DOHH2 (cell line): Measurements from ENCODE around the gene PRKG2.

Experiments
- H3F3A ChIP-seq: fragments of 200-600 bp; sonication (generic), shearing (Covaris generic); 2 replicates; pipeline ENCODE4 v1.6.0; 2016; ENCODE audit warnings: antibody characterized with exemption, mild to moderate bottlenecking; ENCODE audit not compliant: control insufficient read depth, insufficient read depth
- H3K27ac ChIP-seq: fragments of 200-600 bp; sonication (generic); 2 replicates; pipeline ENCODE4 v1.5.1; 2014; ENCODE audit warnings: low read depth, mild to moderate bottlenecking, low read length, moderate library complexity
- H3K27me3 ChIP-seq: fragments of 200-600 bp; sonication (generic); 2 replicates; pipeline ENCODE4 v1.6.1; 2014; ENCODE audit warnings: mild to moderate bottlenecking, low read length, mixed read lengths; ENCODE audit not compliant: control insufficient read depth
- H3K36me3 ChIP-seq: fragments of 200-600 bp; sonication (generic); 2 replicates; pipeline ENCODE4 v1.6.1; 2014; ENCODE audit warnings: mild to moderate bottlenecking, low read length, moderate library complexity, mixed read lengths; ENCODE audit not compliant: control insufficient read depth
- H3K4me1 ChIP-seq: fragments of 200-600 bp; sonication (generic); 2 replicates; pipeline ENCODE4 v1.6.1; 2014; ENCODE audit warnings: mild to moderate bottlenecking, low read length, mixed read lengths; ENCODE audit not compliant: control insufficient read depth
- H3K4me2 ChIP-seq: fragments of 200-600 bp; sonication (generic); 2 replicates; pipeline ENCODE4 v1.6.0; 2014; ENCODE audit warnings: mild to moderate bottlenecking, low read length, moderate library complexity
- H3K4me3 ChIP-seq: fragments of 200-600 bp; sonication (generic); 2 replicates; pipeline ENCODE4 v1.5.1; 2014; ENCODE audit warnings: mild to moderate bottlenecking, low read length, mixed read lengths
- H3K79me2 ChIP-seq: fragments of 200-600 bp; sonication (generic); 2 replicates; pipeline ENCODE4 v1.6.1; 2014; ENCODE audit warnings: mild to moderate bottlenecking, low read length, mixed read lengths; ENCODE audit not compliant: control insufficient read depth
- H3K9me2 ChIP-seq: fragments of 200-600 bp; sonication (generic); replicated peaks from 2 replicates; pipeline ENCODE4 v1.6.1; 2014; ENCODE audit warnings: mild to moderate bottlenecking, low read length, mixed read lengths; ENCODE audit not compliant: control insufficient read depth
- H3K9me3 ChIP-seq: fragments of 200-600 bp; sonication (generic); 2 replicates; pipeline ENCODE4 v1.6.1; 2014; ENCODE audit warnings: antibody characterized with exemption, low read length, mixed read lengths; ENCODE audit not compliant: control insufficient read depth, insufficient read depth
- H4K20me1 ChIP-seq: fragments of 200-600 bp; sonication (generic); 2 replicates; pipeline ENCODE4 v1.6.0; 2014; ENCODE audit warnings: low read depth, mild to moderate bottlenecking, antibody characterized with exemption, low read length, moderate library complexity; ENCODE audit not compliant: control insufficient read depth, insufficient read depth
- CTCF ChIP-seq: fragments of 200-600 bp; sonication (generic); IDR thresholded peaks from one replicate; pipeline ENCODE4 v1.5.1; 2014; ENCODE audit warnings: antibody characterized with exemption, mild to moderate bottlenecking, low read depth, low read length; ENCODE audit not compliant: poor library complexity, severe bottlenecking
- EZH2phosphoT487 ChIP-seq: fragments of 200-600 bp; sonication (generic); IDR thresholded peaks from 2 replicates; pipeline ENCODE4 v1.6.1; 2017; ENCODE audit warnings: borderline replicate concordance, mild to moderate bottlenecking, antibody characterized with exemption, low read length, moderate library complexity, mixed read lengths

The PRKG2 gene

DNA sequence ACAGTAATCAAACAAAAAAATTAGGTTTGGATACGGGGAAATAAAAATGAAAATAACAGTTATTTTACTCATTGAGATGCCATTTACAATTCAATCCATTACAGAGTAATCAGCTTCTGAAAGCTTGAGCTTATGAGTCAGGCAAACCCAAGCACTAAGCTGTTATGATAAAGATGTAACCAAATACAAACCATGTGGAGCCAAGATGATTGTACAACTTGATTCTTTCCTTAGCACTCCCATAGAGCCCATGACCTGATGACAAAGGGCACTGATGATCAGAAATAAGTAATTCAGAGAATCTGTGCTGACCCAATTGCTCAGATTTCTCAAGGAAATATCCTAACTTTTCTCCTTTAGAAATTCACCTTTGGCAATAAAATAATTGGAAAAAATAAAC, 40.5 kb upstream of the PRKG2 start:
- H3K4me1 ChIP-seq: no peaks in the 10 kb centered on the region
- no peaks in the 10 kb centered on the region for H4K20me1 ChIP-seq
- H3K27me3 ChIP-seq: no peaks in the 10 kb centered on the region
- H3K36me3 ChIP-seq: no peaks in the 10 kb centered on the region
- no peak overlapping the region for H3K27ac ChIP-seq
- H3K9me2 ChIP-seq: no peaks in the 10 kb centered on the region
- no peaks in the 10 kb centered on the region for H3K9me3 ChIP-seq
- no peak overlapping the region for H3K4me2 ChIP-seq
- no peaks in the 10 kb centered on the region for H3F3A ChIP-seq
- TF ChIP-seq EZH2phosphoT487: no peak
- no peak for TF ChIP-seq CTCF
- H3K79me2 ChIP-seq: no peaks in the 10 kb centered on the region
- no peak overlapping the region for H3K4me3 ChIP-seq

DNA sequence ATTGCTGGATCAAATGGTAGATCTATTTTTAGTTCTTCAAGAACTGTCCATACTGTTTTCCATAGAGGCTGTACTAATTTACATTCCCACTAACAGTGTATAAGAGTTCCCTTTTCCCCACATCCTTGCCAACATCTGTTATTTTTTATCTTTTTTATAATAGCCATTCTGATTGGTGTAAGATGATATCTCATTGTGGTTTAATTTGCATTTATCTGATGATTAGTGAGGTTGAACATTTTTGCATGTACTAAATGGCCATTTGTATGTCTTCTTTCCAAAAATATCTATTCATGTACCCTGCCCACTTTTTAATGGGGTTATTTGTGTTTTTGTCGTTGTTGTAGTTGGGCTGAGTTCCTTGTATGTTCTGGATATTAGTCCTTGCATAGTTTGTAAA, 35.4 kb upstream of the PRKG2 start:
- Histone ChIP-seq H3K4me3 (no peak overlapping the region), H3K79me2 (no peaks in the 10 kb centered on the region), H3K4me1 (no peaks in the 10 kb centered on the region), H3K9me3 (no peaks in the 10 kb centered on the region), H3K27me3 (no peaks in the 10 kb centered on the region), H3K4me2 (no peak overlapping the region), H3K9me2 (no peaks in the 10 kb centered on the region), H3F3A (no peaks in the 10 kb centered on the region), H4K20me1 (no peaks in the 10 kb centered on the region), H3K27ac (no peak overlapping the region), H3K36me3 (no peaks in the 10 kb centered on the region)
- TF ChIP-seq CTCF: no peak
- no peak for TF ChIP-seq EZH2phosphoT487

DNA sequence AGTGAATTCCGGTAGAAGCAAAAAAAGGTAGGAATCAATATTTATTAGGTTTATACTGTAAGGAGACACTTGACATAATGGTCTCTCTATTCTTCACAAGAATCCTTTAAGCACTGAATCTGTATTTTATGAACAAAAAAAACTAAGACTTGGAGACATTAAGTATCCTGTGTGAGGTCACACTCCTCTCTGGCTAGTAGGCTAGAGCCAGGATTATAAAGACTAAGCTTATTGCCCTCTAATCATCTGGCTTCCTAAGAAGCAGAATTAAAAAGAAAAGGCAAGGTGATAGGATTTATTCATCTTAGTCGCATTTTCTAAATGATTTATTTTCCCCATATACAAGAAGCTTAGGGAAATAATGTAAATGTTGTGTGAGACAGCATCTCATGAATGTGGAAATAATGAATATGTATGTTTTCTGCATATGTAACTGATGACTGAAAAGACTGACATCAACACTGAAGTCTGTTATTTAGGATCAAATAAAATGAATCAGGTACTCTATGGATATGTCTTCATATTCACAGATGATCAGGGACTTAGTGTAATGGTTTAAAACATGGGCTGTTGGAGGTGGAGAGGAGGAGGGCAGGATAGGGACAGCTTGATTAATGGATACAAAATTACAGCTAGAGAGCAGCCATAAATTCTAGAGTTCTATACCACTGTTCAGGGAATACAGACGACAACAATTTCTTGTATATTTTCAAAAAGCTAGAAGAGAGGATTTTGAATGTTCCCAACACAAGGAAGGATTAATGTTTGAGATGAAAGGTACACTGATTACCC, 30.4 kb upstream of the PRKG2 start:
- H3F3A ChIP-seq: no peaks in the 10 kb centered on the region
- no peak overlapping the region for H3K27ac ChIP-seq
- no peak overlapping the region for H3K4me3 ChIP-seq
- H3K27me3 ChIP-seq: no peaks in the 10 kb centered on the region
- H3K4me2 ChIP-seq: no peak overlapping the region
- no peaks in the 10 kb centered on the region for H3K79me2 ChIP-seq
- no peaks in the 10 kb centered on the region for H4K20me1 ChIP-seq
- no peaks in the 10 kb centered on the region for H3K36me3 ChIP-seq
- H3K9me3 ChIP-seq: no peaks in the 10 kb centered on the region
- TF ChIP-seq EZH2phosphoT487: no peak
- no peak for TF ChIP-seq CTCF
- H3K4me1 ChIP-seq: no peaks in the 10 kb centered on the region
- H3K9me2 ChIP-seq: no peaks in the 10 kb centered on the region
